Thyroid gland (tissue), 4 donors: ENCODE data around the gene CEP350. TPM values are rescaled to one million over a fixed set of nuclear protein-coding genes. Genes with fewer than 3 reads are reported as not detected.
A peak's percentile ranks its signal among the peaks of the same experiment; 100 is the strongest.
"Not testable (repeated sequence)": the region's sequence is repeated elsewhere in the genome, so short reads cannot be mapped to it uniquely, and the experiment has no call there.

Source experiments
- DNase-seq, 2 donors: peaks; one replicate each; pipeline ENCODE4 v3.0.0-alpha.2; 2019
- H3K27ac ChIP-seq, 3 donors: fragments of 200-600 bp; sonication (generic); 1 replicate in 2 of 3; 2 replicates in 1 of 3; pipeline ENCODE4 v1.5.1; 2016 to 2019; ENCODE audit warnings: mild to moderate bottlenecking in 1 of 3, moderate library complexity in 1 of 3
- H3K27me3 ChIP-seq: fragments of 200-600 bp; sonication (generic); one replicate; pipeline ENCODE4 v1.5.1; 2019
- H3K36me3 ChIP-seq, 2 donors: fragments of 200-600 bp; sonication (generic); one replicate each; pipeline ENCODE4 v1.5.1; 2016 to 2019
- H3K4me1 ChIP-seq, 2 donors: fragments of 200-600 bp; sonication (generic); one replicate each; pipeline ENCODE4 v1.5.1; 2017 to 2019
- H3K4me3 ChIP-seq, 3 donors: fragments of 200-600 bp; sonication (generic); replicated peaks in 1 of 3; 1 replicate in 2 of 3; 2 replicates in 1 of 3; pipeline ENCODE4 v1.5.1; 2016; ENCODE audit warnings: mild to moderate bottlenecking in 1 of 3
- H3K9me3 ChIP-seq: fragments of 200-600 bp; sonication (generic); one replicate; pipeline ENCODE4 v1.5.1; 2017
- POLR2A ChIP-seq, 2 donors: fragments of 450-650 bp; IDR thresholded peaks; one replicate each; pipeline ENCODE4 v1.6.1; 2017; ENCODE audit warnings: antibody characterized with exemption in 2 of 2, mild to moderate bottlenecking in 2 of 2, moderate library complexity in 1 of 2
- WGBS, 2 donors: methylation state at CpG; one replicate each; pipeline ENCODE4 v1.1.5; 2017; 5-methylcytosine and 5-hydroxymethylcytosine counted together
- intact Hi-C: fragments of 100-400 bp; cut with DNase I; formaldehyde crosslinking; loops from one replicate; pipeline ENCODE4 v1.15.1; 2023
- total RNA-seq, 4 donors: library from RNA; depleted of rRNA; stranded (reverse); fragments of >200 nt; gene quantifications; one replicate each; pipeline ENCODE4 v1.2.3, GENCODE V29; 2016
- TF ChIP-seq, protein P1 (sequence below), 6 experiments: fragments of 200-600 bp in 3 of 6; fragments of 450-650 bp in 3 of 6; sonication (generic) in 3 of 6; IDR thresholded peaks; one replicate each; pipeline ENCODE4 v1.5.1; 2016 to 2019; ENCODE audit warnings: antibody characterized with exemption in 6 of 6, mild to moderate bottlenecking in 2 of 6, inconsistent platforms in 1 of 6, moderate library complexity in 1 of 6

Gene CEP350
- total RNA-seq, 4 donors from 2014 or later: 58.3 to 78.1 (median 65.2) TPM

DNA sequence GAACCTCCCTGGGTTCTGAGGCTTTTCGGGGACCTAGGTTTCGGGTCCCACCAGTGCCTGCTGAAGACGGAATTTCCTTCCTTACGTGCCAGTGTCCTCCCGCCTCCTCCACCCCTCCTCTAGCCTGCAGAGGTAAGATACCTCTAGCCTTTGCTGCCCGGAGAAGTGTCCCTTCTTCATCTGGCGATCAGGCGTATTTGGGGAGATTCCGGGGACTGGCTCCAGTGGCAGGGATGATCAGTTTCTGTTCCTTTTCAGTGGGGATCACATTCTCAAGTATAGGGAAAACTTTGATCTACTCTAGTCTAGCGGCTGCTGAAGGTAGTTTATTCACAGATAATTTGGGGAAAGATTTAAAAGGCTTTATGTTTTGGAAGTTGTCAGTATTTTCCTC is 674 bp downstream of the CEP350 start:
- no peak for DNase-seq
- whole genome bisulfite sequencing, 2 donors: 0 to 2% methylated on average over 10 of the region's 10 CpGs
- Histone ChIP-seq H3K4me3 (peak overlapping the region; percentile 87 to 97 (median 88)), H3K27me3 (no peaks in the 10 kb centered on the region), H3K27ac (peak overlapping the region; percentile 84 to 97 (median 94)), H3K9me3 (no peaks in the 10 kb centered on the region), H3K36me3 (no peaks in the 10 kb centered on the region), H3K4me1 (peaks cover 7 to 32% of the 10 kb centered on the region in 2 donors)
- TF ChIP-seq, protein P1, sequence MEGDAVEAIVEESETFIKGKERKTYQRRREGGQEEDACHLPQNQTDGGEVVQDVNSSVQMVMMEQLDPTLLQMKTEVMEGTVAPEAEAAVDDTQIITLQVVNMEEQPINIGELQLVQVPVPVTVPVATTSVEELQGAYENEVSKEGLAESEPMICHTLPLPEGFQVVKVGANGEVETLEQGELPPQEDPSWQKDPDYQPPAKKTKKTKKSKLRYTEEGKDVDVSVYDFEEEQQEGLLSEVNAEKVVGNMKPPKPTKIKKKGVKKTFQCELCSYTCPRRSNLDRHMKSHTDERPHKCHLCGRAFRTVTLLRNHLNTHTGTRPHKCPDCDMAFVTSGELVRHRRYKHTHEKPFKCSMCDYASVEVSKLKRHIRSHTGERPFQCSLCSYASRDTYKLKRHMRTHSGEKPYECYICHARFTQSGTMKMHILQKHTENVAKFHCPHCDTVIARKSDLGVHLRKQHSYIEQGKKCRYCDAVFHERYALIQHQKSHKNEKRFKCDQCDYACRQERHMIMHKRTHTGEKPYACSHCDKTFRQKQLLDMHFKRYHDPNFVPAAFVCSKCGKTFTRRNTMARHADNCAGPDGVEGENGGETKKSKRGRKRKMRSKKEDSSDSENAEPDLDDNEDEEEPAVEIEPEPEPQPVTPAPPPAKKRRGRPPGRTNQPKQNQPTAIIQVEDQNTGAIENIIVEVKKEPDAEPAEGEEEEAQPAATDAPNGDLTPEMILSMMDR (IDR thresholded peaks at IDR 0.05): peak in 1 of 6 experiments; percentile 11
- TF ChIP-seq POLR2A (IDR thresholded peaks at IDR 0.05): no peak
- intact Hi-C loops: no loop called here

- H3K4me3 ChIP-seq: peak overlapping the region; percentile 87 to 97 (median 88)
- no peak for DNase-seq
- TF ChIP-seq, protein P1 (IDR thresholded peaks at IDR 0.05): no peak
- TF ChIP-seq POLR2A (IDR thresholded peaks at IDR 0.05): no peak
- WGBS, 2 donors: 4% methylated on average over 3 of the region's 3 CpGs
- peaks cover 7 to 32% of the 10 kb centered on the region in 2 donors for H3K4me1 ChIP-seq
- peak overlapping the region in 2 of 3 donors; percentile 94 to 97 for H3K27ac ChIP-seq
- no peaks in the 10 kb centered on the region for H3K36me3 ChIP-seq
- H3K9me3 ChIP-seq: no peaks in the 10 kb centered on the region
- intact Hi-C loops: no loop called here
- H3K27me3 ChIP-seq: no peaks in the 10 kb centered on the region
These were observed 1.1 kb downstream of the CEP350 start for GRCh38 chr1:179955731-179956130.

DNA sequence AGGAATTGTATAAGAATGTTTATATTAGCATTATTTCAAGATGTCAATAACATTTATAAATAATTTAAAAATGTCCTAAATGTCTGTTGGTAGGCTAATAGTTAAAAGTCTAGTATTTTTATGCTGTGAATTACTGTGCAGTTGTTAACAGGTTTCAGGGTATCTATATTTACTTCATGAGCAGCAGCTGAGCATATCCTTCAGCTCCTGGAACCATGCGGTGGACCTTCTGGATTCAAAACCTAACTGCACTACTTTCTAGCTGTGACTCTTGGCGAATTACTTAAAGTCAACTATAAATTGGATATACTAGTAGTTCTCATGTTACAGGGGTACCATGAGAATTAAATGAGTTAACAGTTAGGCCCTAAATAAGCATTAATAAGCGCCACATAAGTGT is 3.7 kb downstream of the CEP350 start:
- Histone ChIP-seq H3K4me3 (no peak overlapping the region), H3K27ac (no peak overlapping the region), H3K4me1 (peaks cover 7 to 32% of the 10 kb centered on the region in 2 donors), H3K9me3 (no peaks in the 10 kb centered on the region), H3K27me3 (no peaks in the 10 kb centered on the region), H3K36me3 (no peaks in the 10 kb centered on the region)
- intact Hi-C loops: no loop called here
- DNase-seq: no peak
- TF ChIP-seq, protein P1 (IDR thresholded peaks at IDR 0.05): no peak
- no peak for TF ChIP-seq POLR2A (IDR thresholded peaks at IDR 0.05)
- 89 to 93% methylated on average over 3 of the region's 3 CpGs for WGBS, 2 donors

GRCh38 chr1:179962168-179962567 is 7.6 kb downstream of the CEP350 start:
- H3K4me3 ChIP-seq, H3K9me3 ChIP-seq, H3K27me3 ChIP-seq, intact Hi-C loops, H3K36me3 ChIP-seq, H3K27ac ChIP-seq, DNase-seq: not testable (repeated sequence)
- WGBS, 2 donors: 97 to 98% methylated on average over 8 of the region's 8 CpGs
- H3K4me1 ChIP-seq: peaks cover 5 to 10% of the 10 kb centered on the region in 2 donors

- DNase-seq: no peak
- Histone ChIP-seq H3K4me1 (peaks cover 0 to 26% of the 10 kb centered on the region in 2 donors), H3K4me3 (no peak overlapping the region), H3K9me3 (no peaks in the 10 kb centered on the region), H3K36me3 (no peaks in the 10 kb centered on the region), H3K27ac (no peak overlapping the region), H3K27me3 (no peaks in the 10 kb centered on the region)
- TF ChIP-seq POLR2A (IDR thresholded peaks at IDR 0.05): no peak
- intact Hi-C loops: no loop called here
These were observed 11.9 kb downstream of the CEP350 start for GRCh38 chr1:179966551-179966950.

DNA sequence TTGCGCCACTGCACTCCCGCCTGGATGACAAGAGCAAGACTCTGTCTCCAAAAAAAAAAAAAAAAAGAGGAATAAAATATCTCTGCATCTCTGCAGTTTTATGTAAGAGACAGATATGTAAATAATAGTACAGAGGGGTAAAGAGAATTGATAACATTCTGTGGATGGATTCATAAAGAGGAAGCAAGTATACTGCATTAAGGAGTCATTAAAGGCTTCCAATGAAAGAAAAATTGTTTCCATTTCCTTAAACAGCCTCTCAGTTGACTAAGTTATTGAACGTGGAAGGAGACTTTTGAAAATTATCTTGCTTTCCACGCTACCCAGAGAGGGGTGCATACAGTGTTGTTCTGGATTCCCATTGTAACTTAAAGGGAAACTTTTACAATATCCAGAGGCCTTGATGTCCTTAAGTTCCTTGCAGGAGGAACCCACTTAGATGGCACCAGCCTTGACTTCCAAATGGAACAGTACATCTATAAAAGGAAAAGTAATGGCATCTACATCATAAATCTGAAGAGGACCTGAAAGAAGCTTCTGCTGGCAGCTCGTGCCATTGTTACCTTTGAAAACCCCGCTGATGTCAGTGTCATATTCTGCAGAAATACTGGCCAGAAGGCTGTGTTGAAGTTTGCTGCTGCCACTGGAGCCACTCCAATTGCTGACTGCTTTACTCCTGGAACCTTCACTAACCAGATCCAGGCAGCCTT is 13.8 kb downstream of the CEP350 start:
- no peaks in the 10 kb centered on the region for H3K9me3 ChIP-seq
- DNase-seq: no peak
- WGBS, 2 donors: 96 to 98% methylated on average over 6 of the region's 6 CpGs
- no peak for TF ChIP-seq POLR2A (IDR thresholded peaks at IDR 0.05)
- TF ChIP-seq, protein P1 (IDR thresholded peaks at IDR 0.05): no peak
- H3K27me3 ChIP-seq: no peaks in the 10 kb centered on the region
- H3K4me3 ChIP-seq: no peak overlapping the region
- peaks cover 0 to 31% of the 10 kb centered on the region in 2 donors for H3K4me1 ChIP-seq
- no peaks in the 10 kb centered on the region for H3K36me3 ChIP-seq
- H3K27ac ChIP-seq: peak overlapping the region in 2 of 3 donors; percentile 69 to 73
- intact Hi-C loops: no loop called here
